Activated CD8-positive, alpha-beta memory T cell treated with anti-CD3 and anti-CD28 coated beads for 1 hour (primary cell): ENCODE measurements around the gene USHBP1.

ENCODE experiments used
- DNase-seq, 2 donors: peaks; one replicate each; pipeline ENCODE4 v3.0.0-alpha.2; 2020; ENCODE audit warnings: low read depth in 1 of 2; ENCODE audit errors: extremely low read depth in 1 of 2

The USHBP1 gene

DNA sequence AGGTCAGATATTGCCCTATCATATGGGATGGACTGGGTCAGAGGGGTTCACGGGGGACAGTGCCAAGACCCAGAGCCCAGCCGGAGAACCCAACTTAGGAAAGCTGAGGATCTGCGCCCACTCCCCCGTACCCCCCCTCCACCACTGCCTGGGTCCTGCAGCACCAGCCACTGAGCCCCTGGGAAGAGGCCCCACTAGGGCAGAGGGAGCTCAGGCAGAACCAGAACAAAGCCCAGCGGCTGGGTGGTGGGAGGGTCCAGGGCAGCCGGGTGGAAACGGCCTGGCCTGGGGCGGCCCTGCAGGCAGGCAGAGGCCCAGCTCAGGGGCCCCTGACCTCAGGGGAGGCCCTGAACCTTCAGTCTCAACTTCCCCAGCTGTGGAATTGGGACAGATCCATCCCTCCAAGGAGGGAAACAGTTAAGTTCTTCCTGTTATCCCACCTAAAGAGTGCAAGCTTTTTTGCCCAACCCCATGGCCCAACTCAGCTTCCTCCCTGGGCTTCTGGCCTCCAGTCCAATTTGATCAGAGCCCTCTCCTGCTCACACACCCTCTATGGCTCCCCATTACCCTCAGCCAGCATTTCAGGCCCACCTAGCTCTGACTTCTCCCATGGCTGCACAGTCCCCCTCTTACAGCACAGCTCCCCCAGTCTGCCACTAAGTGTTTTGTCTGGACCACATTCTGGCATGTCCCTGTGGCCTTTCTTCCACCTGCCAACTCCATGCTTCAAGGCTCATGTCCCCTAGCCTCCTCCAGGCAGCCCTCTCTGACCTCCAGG, 21.9 kb downstream of the USHBP1 start:
- no peak for DNase-seq

GRCh38 chr19:17240826-17241399, 23.6 kb downstream of the USHBP1 start:
- DNase-seq: no peak

DNA sequence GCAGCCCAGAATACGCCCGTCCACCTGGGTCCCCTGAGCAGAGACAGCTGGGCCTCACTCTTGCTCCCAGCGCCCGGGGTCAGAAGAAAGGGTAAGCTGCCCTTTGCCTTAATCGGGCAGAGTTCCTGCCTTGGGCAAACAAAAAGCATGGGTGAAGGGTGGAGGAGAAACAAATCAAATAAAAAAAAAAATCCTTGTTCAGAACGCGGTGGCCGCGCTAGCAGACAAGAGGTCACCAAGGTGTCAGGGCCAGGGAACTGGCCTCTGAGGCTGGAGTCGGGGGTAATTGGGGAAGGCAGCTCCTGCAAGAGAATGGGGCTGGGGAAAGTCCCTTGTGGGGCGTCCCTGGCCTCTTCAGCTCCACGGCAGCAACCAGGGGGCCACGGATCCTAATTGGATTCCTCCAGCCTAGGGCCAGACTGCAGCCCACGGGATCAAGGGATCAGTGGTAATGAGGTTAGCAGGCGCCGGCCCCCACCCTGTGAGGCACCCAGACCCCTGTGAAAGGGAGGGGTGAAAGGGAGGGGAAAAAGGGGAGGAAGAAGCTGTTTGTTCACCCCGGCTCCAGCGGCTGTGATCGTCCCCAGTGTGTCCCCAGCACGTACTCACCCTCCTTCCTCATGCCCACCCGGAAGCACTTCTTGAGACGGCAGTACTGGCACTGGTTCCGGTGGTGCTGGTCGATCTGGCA, 24.3 kb downstream of the USHBP1 start:
- no peak for DNase-seq

- no peak for DNase-seq
These were observed 26.5 kb downstream of the USHBP1 start for GRCh38 chr19:17237747-17238706.

DNA sequence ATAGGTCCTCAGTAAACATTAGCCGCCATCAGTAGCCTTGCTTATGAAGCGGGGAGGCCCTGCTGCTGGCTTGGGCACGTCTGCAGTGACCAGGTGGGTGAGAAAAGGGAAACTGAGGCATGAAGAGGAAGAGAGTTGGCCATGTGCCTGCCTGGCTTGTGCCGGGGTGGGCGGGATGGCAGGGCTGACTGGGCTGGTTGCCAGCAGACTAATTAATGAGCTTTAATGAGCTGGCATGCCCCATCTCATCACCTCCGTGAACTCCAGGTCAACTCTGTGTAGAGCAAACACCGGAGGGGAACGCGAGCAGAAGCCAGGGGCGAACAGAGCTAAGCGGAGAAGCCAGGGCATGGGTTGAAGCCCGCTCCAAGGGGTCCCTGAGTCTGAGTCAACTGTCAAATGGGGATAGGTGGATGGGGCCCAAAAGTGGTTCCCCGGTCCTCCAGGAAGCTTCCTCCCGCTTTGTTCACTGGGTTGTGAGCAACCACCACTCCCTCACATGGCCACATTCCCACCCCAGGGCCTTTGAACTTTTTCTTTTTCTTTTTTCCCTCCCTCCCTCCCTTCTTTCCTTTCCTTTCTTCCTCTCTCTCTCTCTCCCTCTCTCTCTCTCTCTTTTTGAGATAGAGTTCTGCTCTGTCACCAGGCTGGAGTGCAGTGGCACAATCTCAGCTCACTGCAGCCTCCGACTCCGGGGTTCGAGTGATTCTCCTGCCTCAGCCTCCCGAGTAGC, 27.6 kb downstream of the USHBP1 start:
- DNase-seq: no peak

DNA sequence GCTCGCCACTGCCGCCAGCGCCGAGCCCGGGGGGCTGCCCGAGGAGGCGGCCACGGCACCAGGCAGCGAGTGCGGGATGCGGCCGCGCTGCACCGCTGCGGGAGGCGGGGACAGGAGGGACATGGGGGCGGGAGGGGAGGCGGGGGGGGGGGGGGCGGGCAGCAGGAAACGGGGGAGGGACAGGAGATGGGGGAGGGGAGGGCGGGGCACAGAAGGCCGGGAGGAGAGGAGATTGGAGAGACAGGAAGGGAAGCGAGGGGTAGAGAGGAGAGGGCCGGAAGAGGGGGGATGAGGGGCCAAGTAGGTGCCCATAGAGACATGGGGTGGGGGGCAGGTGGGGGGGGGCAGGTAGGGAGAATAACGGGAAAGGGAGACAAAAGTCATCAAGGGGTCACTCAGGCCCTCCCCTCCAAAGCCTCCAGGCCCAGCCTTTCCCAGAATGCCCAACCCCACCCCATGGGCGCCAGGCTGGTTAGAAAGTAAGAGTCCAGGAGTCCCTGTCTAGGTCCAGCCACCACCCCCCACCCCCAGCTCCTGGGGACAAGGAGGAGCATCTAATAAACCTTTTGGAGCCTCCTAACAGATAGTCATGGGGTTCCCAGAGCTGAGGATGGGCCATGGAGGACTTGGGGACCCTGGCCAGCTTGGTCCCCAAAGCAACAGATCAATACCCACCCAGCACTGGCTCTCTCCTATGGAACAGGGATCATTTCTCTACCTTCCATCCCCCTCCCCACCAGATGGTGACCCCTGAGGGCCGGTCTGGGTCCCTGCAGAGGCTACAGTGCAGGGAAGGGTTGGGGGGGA, 28.4 kb downstream of the USHBP1 start:
- no peak for DNase-seq

- peak; percentile 59 to 62 for DNase-seq
These were observed 29.1 kb downstream of the USHBP1 start for GRCh38 chr19:17235300-17235970.

DNA sequence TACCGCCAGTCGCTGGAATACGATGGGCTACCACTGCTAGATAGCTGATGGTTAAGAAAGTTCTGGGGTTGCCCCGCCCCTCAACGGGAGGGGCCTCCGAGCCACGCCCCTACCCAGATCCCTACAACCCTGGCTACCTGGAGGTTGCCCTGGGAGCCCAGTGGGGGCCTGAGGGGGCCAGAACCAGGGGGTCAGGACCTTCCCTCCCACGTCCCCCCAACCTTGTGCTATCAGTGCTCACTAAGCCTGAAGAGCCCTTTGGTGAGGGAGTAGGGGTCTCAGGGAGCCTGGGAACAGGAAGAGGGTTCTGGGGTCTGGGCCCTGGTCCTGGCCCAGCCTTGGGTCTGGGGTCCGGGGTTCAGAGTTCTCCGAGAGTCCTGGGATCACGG, 29.6 kb downstream of the USHBP1 start:
- DNase-seq: no peak

GRCh38 chr19:17232258-17232657, 32.3 kb downstream of the USHBP1 start:
- no peak for DNase-seq

DNA sequence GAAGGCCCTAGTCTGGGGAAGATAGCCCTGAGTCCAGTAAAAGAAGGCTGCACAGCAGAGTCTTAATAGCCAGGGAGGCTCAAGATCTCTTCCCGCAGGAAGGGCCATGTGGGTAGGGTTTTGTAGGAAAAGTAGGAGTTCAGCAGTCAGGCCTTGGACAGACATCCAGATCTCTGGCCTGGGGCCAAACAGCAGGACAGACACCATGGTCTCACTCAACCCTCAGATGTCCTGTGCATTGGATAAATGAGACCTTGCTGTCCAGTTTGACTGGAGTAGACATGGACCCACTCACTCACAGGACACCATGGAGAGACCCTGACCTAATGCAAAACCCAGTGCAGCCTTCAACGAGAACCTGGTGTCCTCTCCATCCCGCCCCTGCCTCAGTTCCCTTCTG, 34.7 kb downstream of the USHBP1 start:
- DNase-seq: no peak

- no peak for DNase-seq
These were observed 36.7 kb downstream of the USHBP1 start for GRCh38 chr19:17227798-17228367.

- DNase-seq: peak; percentile 94
These were observed 38.3 kb downstream of the USHBP1 start, which contains the start of gene OCEL1 for GRCh38 chr19:17226002-17226933. OCEL1 (plus strand) TSS chr19:17226226; CDS start chr19:17226248, 22 bp downstream.

DNA sequence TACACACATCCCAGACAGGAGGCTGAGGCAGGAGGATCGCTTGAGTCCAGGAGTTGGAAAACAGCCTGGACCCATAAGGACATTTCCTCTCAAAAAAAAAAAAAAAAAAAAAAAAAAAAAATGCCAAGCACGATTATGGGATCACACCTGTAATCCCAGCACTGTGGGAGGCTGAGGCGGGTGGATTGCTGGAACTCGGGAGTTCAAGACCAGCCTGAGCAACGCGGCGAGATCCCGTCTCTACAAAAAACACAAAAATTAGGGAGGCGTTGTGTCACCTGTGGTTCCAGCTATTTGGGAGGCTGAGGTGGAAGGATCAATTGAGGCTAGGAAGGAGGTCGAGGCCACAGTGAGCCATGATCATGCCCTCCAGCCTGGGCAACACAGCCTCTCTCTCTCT, 39.5 kb downstream of the USHBP1 start:
- DNase-seq: no peak

DNA sequence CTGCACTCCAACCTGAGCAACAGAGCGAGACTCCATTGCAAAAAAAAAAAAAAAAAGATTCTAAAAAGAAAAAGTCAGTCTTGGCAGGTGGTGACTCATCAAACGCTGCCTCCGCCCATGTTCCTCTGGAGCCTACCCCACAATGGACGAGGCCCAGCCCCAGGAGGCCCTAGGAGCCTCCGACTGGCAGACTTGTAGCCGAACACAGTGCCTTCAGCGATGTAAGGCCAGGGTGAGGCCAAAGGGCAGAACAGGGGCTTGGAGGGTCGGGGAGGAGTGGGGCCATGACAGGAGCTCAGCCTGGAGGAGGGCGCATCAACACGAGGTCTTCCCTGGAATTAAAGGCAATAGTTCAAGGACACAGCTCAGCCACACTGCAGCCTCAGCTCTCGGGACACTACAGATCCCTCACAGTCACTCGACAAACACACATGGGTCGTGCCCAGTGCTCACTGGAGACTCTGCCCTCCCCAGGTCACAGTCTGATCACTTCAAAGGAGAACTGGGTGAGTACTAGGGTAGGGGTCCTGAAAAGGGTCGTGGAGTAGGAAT, 44.3 kb downstream of the USHBP1 start:
- DNase-seq: no peak

- no peak for DNase-seq
These were observed 45.3 kb downstream of the USHBP1 start for GRCh38 chr19:17219286-17219685.

GRCh38 chr19:17216058-17216670, 48.4 kb downstream of the USHBP1 start:
- no peak for DNase-seq
